Tibial nerve (tissue), 4 donors: ENCODE data around the gene CAPN8. TPM values are rescaled to one million over a fixed set of nuclear protein-coding genes. Genes with fewer than 3 reads are reported as not detected.

Source experiments
- DNase-seq, 2 donors: peaks; one replicate each; pipeline ENCODE4 v3.0.0-alpha.2; 2019; ENCODE audit warnings: low spot score in 2 of 2
- H3K27ac ChIP-seq, 4 donors: fragments of 200-600 bp; sonication (generic) in 3 of 4; one replicate each; pipeline ENCODE4 v1.5.1; 2017 to 2019; ENCODE audit warnings: mild to moderate bottlenecking in 1 of 4
- H3K27me3 ChIP-seq, 2 donors: fragments of 200-600 bp; sonication (generic) in 1 of 2; one replicate each; pipeline versions ENCODE4 v1.5.1 to v1.6.0; 2017 to 2019
- H3K36me3 ChIP-seq, 3 donors: fragments of 200-600 bp; sonication (generic); one replicate each; pipeline ENCODE4 v1.5.1; 2018 to 2019
- H3K4me1 ChIP-seq, 4 donors: fragments of 200-600 bp; sonication (generic) in 3 of 4; one replicate each; pipeline ENCODE4 v1.5.1; 2017 to 2019
- H3K4me3 ChIP-seq, 4 donors: fragments of 200-600 bp; sonication (generic) in 3 of 4; one replicate each; pipeline ENCODE4 v1.5.1; 2017 to 2019; ENCODE audit warnings: mild to moderate bottlenecking in 1 of 4, moderate library complexity in 1 of 4
- H3K9me3 ChIP-seq, 4 donors: fragments of 200-600 bp; sonication (generic) in 3 of 4; one replicate each; pipeline ENCODE4 v1.5.1; 2017 to 2019
- EP300 ChIP-seq, 2 donors: sonication (generic); formaldehyde crosslinking; IDR thresholded peaks; one replicate each; pipeline ENCODE4 v1.6.1; 2017; ENCODE audit warnings: antibody characterized with exemption in 2 of 2, mild to moderate bottlenecking in 1 of 2
- POLR2A ChIP-seq, 2 donors: fragments of 450-650 bp; IDR thresholded peaks; one replicate each; pipeline ENCODE4 v1.6.1; 2017; ENCODE audit warnings: antibody characterized with exemption in 2 of 2, mild to moderate bottlenecking in 2 of 2, moderate library complexity in 2 of 2
- WGBS, 2 donors: methylation state at CpG; one replicate each; pipeline ENCODE4 v1.1.5; 2018; 5-methylcytosine and 5-hydroxymethylcytosine counted together
- total RNA-seq, 4 donors: library from RNA; depleted of rRNA; stranded (reverse); fragments of >200 nt; gene quantifications; one replicate each; pipeline ENCODE4 v1.1.0, GENCODE V29; 2016
- TF ChIP-seq, protein P1 (sequence below), 5 experiments: fragments of 200-600 bp in 3 of 5; fragments of 450-650 bp in 2 of 5; sonication (generic) in 3 of 5; IDR thresholded peaks; one replicate each; pipeline ENCODE4 v1.5.1; 2016 to 2019; ENCODE audit warnings: antibody characterized with exemption in 5 of 5, mild to moderate bottlenecking in 3 of 5, moderate library complexity in 2 of 5

CAPN8 gene
- total RNA-seq, 4 donors from 2014 or later: not detected

- Histone ChIP-seq H3K4me1 (no peaks in the 10 kb centered on the region), H3K36me3 (no peaks in the 10 kb centered on the region), H3K4me3 (no peak overlapping the region), H3K27me3 (no peaks in the 10 kb centered on the region), H3K27ac (no peak overlapping the region), H3K9me3 (no peaks in the 10 kb centered on the region)
- TF ChIP-seq POLR2A (IDR thresholded peaks at IDR 0.05): no peak
- TF ChIP-seq, protein P1, sequence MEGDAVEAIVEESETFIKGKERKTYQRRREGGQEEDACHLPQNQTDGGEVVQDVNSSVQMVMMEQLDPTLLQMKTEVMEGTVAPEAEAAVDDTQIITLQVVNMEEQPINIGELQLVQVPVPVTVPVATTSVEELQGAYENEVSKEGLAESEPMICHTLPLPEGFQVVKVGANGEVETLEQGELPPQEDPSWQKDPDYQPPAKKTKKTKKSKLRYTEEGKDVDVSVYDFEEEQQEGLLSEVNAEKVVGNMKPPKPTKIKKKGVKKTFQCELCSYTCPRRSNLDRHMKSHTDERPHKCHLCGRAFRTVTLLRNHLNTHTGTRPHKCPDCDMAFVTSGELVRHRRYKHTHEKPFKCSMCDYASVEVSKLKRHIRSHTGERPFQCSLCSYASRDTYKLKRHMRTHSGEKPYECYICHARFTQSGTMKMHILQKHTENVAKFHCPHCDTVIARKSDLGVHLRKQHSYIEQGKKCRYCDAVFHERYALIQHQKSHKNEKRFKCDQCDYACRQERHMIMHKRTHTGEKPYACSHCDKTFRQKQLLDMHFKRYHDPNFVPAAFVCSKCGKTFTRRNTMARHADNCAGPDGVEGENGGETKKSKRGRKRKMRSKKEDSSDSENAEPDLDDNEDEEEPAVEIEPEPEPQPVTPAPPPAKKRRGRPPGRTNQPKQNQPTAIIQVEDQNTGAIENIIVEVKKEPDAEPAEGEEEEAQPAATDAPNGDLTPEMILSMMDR (IDR thresholded peaks at IDR 0.05): no peak
- TF ChIP-seq EP300 (IDR thresholded peaks at IDR 0.05): no peak
- DNase-seq: no peak
- 72 to 78% methylated on average over 5 of the region's 5 CpGs for WGBS, 2 donors
Measured at GRCh38 chr1:223664106-223664505, 1.4 kb downstream of the CAPN8 start.

- H3K9me3 ChIP-seq: no peaks in the 10 kb centered on the region
- H3K27me3 ChIP-seq: no peaks in the 10 kb centered on the region
- H3K27ac ChIP-seq: no peak overlapping the region
- H3K4me3 ChIP-seq: no peak overlapping the region
- no peak for DNase-seq
- H3K4me1 ChIP-seq: no peaks in the 10 kb centered on the region
- TF ChIP-seq, protein P1 (IDR thresholded peaks at IDR 0.05): no peak
- TF ChIP-seq EP300 (IDR thresholded peaks at IDR 0.05) (no peak), POLR2A (IDR thresholded peaks at IDR 0.05) (no peak)
- no peaks in the 10 kb centered on the region for H3K36me3 ChIP-seq
- WGBS, 2 donors: 67 to 69% methylated on average over 5 of the region's 5 CpGs
Measured at GRCh38 chr1:223662943-223663342, 2.6 kb downstream of the CAPN8 start.

DNA sequence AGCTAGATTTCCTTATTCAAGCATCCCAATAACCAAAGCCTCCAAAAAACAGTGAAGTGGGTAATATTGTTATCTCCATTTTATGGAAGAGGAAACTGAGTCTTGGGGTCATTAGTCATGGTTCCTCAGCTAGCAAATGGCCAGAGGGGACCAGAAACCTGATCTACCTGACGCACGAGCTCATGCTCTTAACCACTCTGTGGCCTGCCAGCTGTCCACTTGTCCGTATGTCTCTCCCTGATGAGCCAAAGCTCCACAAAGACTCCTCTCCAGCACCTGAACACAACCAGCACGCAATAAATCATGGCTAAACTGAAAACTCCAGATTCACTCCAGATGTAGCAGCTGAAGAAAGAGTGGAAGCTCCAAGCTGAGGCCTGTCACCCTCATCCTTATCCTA lies 5.8 kb downstream of the CAPN8 start:
- H3K4me1 ChIP-seq: no peaks in the 10 kb centered on the region
- DNase-seq: no peak
- no peak overlapping the region for H3K4me3 ChIP-seq
- no peak for TF ChIP-seq EP300 (IDR thresholded peaks at IDR 0.05)
- TF ChIP-seq POLR2A (IDR thresholded peaks at IDR 0.05): no peak
- TF ChIP-seq, protein P1 (IDR thresholded peaks at IDR 0.05): no peak
- 77 to 85% methylated on average over 4 of the region's 4 CpGs for WGBS, 2 donors
- no peak overlapping the region for H3K27ac ChIP-seq
- H3K36me3 ChIP-seq: no peaks in the 10 kb centered on the region
- no peaks in the 10 kb centered on the region for H3K27me3 ChIP-seq
- no peaks in the 10 kb centered on the region for H3K9me3 ChIP-seq

GRCh38 chr1:223657978-223658377 lies 7.5 kb downstream of the CAPN8 start:
- TF ChIP-seq, protein P1 (IDR thresholded peaks at IDR 0.05): no peak
- H3K27me3 ChIP-seq: no peaks in the 10 kb centered on the region
- no peak for DNase-seq
- no peaks in the 10 kb centered on the region for H3K9me3 ChIP-seq
- 70 to 73% methylated on average over 1 of the region's 1 CpG for WGBS, 2 donors
- no peaks in the 10 kb centered on the region for H3K4me1 ChIP-seq
- H3K36me3 ChIP-seq: no peaks in the 10 kb centered on the region
- H3K4me3 ChIP-seq: no peak overlapping the region
- no peak overlapping the region for H3K27ac ChIP-seq

GRCh38 chr1:223654083-223654482 lies 11.4 kb downstream of the CAPN8 start:
- 64 to 71% methylated on average over 6 of the region's 6 CpGs for WGBS, 2 donors
- no peaks in the 10 kb centered on the region for H3K27me3 ChIP-seq
- DNase-seq: no peak
- TF ChIP-seq EP300 (IDR thresholded peaks at IDR 0.05) (no peak), POLR2A (IDR thresholded peaks at IDR 0.05) (no peak)
- TF ChIP-seq, protein P1 (IDR thresholded peaks at IDR 0.05): no peak
- no peak overlapping the region for H3K27ac ChIP-seq
- no peak overlapping the region for H3K4me3 ChIP-seq
- no peaks in the 10 kb centered on the region for H3K4me1 ChIP-seq
- no peaks in the 10 kb centered on the region for H3K36me3 ChIP-seq
- H3K9me3 ChIP-seq: no peaks in the 10 kb centered on the region
